Endodermal cell (in vitro differentiated cells): ENCODE measurements around the gene BARX2. TPM values are rescaled to one million over a fixed set of nuclear protein-coding genes. Genes with fewer than 3 reads are reported as not detected.

Source experiments
- DNase-seq: peaks from one replicate; pipeline ENCODE4 v3.0.0-alpha.2; 2017
- H3K27ac ChIP-seq: 2 replicates; pipeline ENCODE4 v1.5.1; 2013; ENCODE audit warnings: mild to moderate bottlenecking, low read depth, low read length, moderate library complexity
- H3K27me3 ChIP-seq: 2 replicates; pipeline ENCODE4 v1.6.1; 2013; ENCODE audit warnings: mild to moderate bottlenecking, low read length, moderate library complexity; ENCODE audit not compliant: insufficient read depth, control insufficient read depth, poor library complexity, severe bottlenecking
- H3K36me3 ChIP-seq: 2 replicates; pipeline ENCODE4 v1.7.0; 2013; ENCODE audit warnings: mild to moderate bottlenecking, low read length, moderate library complexity; ENCODE audit not compliant: control insufficient read depth, insufficient read depth
- H3K4me1 ChIP-seq: one replicate; pipeline ENCODE4 v1.7.0; 2013; ENCODE audit warnings: low read length; ENCODE audit not compliant: control insufficient read depth, insufficient read depth
- H3K4me3 ChIP-seq: 2 replicates; pipeline ENCODE4 v1.5.1; 2013; ENCODE audit warnings: mild to moderate bottlenecking, low read length, moderate library complexity
- H3K9ac ChIP-seq: 2 replicates; pipeline ENCODE4 v1.6.1; 2013; ENCODE audit warnings: mild to moderate bottlenecking, low read length, moderate library complexity; ENCODE audit not compliant: poor library complexity, severe bottlenecking; ENCODE audit errors: extremely low read depth
- H3K9me3 ChIP-seq: 2 replicates; pipeline ENCODE4 v1.6.1; 2013; ENCODE audit warnings: mild to moderate bottlenecking, low read length, moderate library complexity; ENCODE audit not compliant: control insufficient read depth
- H3K27ac Mint-ChIP-seq: 2 replicates; pipeline ENCODE4 v1.8.0; 2020; ENCODE audit warnings: mixed read lengths
- H3K27me3 Mint-ChIP-seq: 2 replicates; pipeline ENCODE4 v1.8.0; 2021; ENCODE audit warnings: mild to moderate bottlenecking, mixed read lengths; ENCODE audit not compliant: insufficient read depth
- H3K36me3 Mint-ChIP-seq: 2 replicates; pipeline ENCODE4 v1.8.0; 2020; ENCODE audit warnings: low read depth, mixed read lengths
- H3K4me1 Mint-ChIP-seq: 2 replicates; pipeline ENCODE4 v1.8.0; 2020; ENCODE audit warnings: mixed read lengths
- H3K4me3 Mint-ChIP-seq: 2 replicates; pipeline ENCODE4 v1.8.0; 2020; ENCODE audit warnings: mild to moderate bottlenecking, moderate library complexity, mixed read lengths
- H3K9me3 Mint-ChIP-seq: 2 replicates; pipeline ENCODE4 v1.8.0; 2020; ENCODE audit warnings: mild to moderate bottlenecking, mixed read lengths
- CTCF ChIP-seq: fragments of 200-600 bp; sonication (generic); conservative IDR thresholded peaks from 2 replicates; pipeline ENCODE4 v1.5.0; 2021; ENCODE audit warnings: antibody characterized with exemption, mild to moderate bottlenecking
- WGBS, 2 experiments: methylation state at CpG; one replicate each; pipeline versions ENCODE4 v1.1.5 to v1.1.7; 2013; ENCODE audit warnings: missing lambda C conversion rate in 2 of 2, mixed read lengths in 1 of 2; ENCODE audit not compliant: insufficient coverage in 1 of 2, insufficient read length in 1 of 2; 5-methylcytosine and 5-hydroxymethylcytosine counted together
- total RNA-seq, 2 donors: library from RNA; stranded (reverse); fragmentation: NEBNext Ultra II Directional in 1 of 2; extraction: Animal tissue kit (Norgen Biotek cat#: 25700) in 1 of 2; gene quantifications; 2 replicates in 1 of 2; 3 replicates in 1 of 2; pipeline ENCODE4 v1.2.1, GENCODE V29; 2021

BARX2 gene
- total RNA-seq, 2 donors from 2014 or later = not detected

- Mint-ChIP-seq H3K27me3 (no peaks in the 10 kb centered on the region), H3K4me1 (no peaks in the 10 kb centered on the region), H3K9me3 (no peaks in the 10 kb centered on the region), H3K27ac (no peak overlapping the region), H3K4me3 (no peak overlapping the region), H3K36me3 (no peaks in the 10 kb centered on the region)
- H3K9me3 ChIP-seq = no peaks in the 10 kb centered on the region
- H3K4me3 ChIP-seq = no peak overlapping the region
- H3K27ac ChIP-seq = no peak overlapping the region
- no peaks in the 10 kb centered on the region for H3K27me3 ChIP-seq
- 95% methylated on average over 4 of the region's 4 CpGs; no CpG with 5 or more reads in 1 of the 2 experiments for WGBS, 2 experiments
- H3K9ac ChIP-seq = no peak overlapping the region
- H3K4me1 ChIP-seq = peaks cover 3% of the 10 kb centered on the region
- TF ChIP-seq CTCF = no peak
- DNase-seq = no peak
- H3K36me3 ChIP-seq = no peaks in the 10 kb centered on the region
These were observed 42.4 kb downstream of the BARX2 start for GRCh38 chr11:129418039-129418438.

- H3K9me3 ChIP-seq = no peaks in the 10 kb centered on the region
- no peaks in the 10 kb centered on the region for H3K36me3 Mint-ChIP-seq
- H3K4me1 ChIP-seq = peaks cover 3% of the 10 kb centered on the region
- no peaks in the 10 kb centered on the region for H3K4me1 Mint-ChIP-seq
- no peak for DNase-seq
- 98% methylated on average over 3 of the region's 3 CpGs; no CpG with 5 or more reads in 1 of the 2 experiments for WGBS, 2 experiments
- no peak overlapping the region for H3K27ac ChIP-seq
- peak; percentile 19 for TF ChIP-seq CTCF
- H3K4me3 Mint-ChIP-seq = no peak overlapping the region
- H3K36me3 ChIP-seq = no peaks in the 10 kb centered on the region
- H3K9me3 Mint-ChIP-seq = no peaks in the 10 kb centered on the region
- H3K27ac Mint-ChIP-seq = no peak overlapping the region
- peaks cover 4% of the 10 kb centered on the region for H3K27me3 ChIP-seq
- no peak overlapping the region for H3K9ac ChIP-seq
- no peaks in the 10 kb centered on the region for H3K27me3 Mint-ChIP-seq
- no peak overlapping the region for H3K4me3 ChIP-seq
These were observed 43.7 kb downstream of the BARX2 start for GRCh38 chr11:129419386-129419785.

GRCh38 chr11:129423426-129423825 lies 47.8 kb downstream of the BARX2 start:
- Histone ChIP-seq H3K27ac (no peak overlapping the region), H3K9me3 (no peaks in the 10 kb centered on the region), H3K9ac (no peak overlapping the region), H3K4me1 (no peaks in the 10 kb centered on the region), H3K36me3 (no peaks in the 10 kb centered on the region), H3K27me3 (peaks cover 10% of the 10 kb centered on the region), H3K4me3 (no peak overlapping the region)
- DNase-seq = no peak
- no peak for TF ChIP-seq CTCF
- no peaks in the 10 kb centered on the region for H3K9me3 Mint-ChIP-seq
- H3K27me3 Mint-ChIP-seq = peaks cover 7% of the 10 kb centered on the region
- H3K36me3 Mint-ChIP-seq = no peaks in the 10 kb centered on the region
- no peak overlapping the region for H3K27ac Mint-ChIP-seq
- no peak overlapping the region for H3K4me3 Mint-ChIP-seq
- H3K4me1 Mint-ChIP-seq = peaks cover 13% of the 10 kb centered on the region
